ENCODE results near the gene TMEM125.

Gene TMEM125

GRCh38 chr1:43313771-43314170, 44.0 kb downstream of the TMEM125 start:
- no peak for DNase-seq

DNA sequence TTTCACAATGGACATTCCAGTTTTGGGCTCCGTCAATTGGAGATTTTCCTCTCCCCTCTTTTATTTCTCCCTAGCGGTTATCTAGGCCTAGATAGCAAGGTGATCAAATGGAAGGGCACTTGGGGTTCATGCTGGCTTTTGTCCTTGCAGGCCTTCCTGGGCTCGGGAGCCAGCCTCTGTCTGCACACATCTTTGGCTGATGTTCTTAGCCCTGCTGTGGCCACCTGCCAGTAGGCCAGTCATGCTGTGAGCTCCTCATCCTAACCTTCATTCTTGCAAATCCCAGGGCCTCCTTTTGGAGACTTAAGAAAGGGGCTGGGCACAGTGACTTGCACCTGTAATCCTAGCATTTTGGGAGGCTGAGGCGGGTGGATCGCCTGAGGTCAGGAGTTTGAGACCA, 44.5 kb downstream of the TMEM125 start:
- no peak for DNase-seq

DNA sequence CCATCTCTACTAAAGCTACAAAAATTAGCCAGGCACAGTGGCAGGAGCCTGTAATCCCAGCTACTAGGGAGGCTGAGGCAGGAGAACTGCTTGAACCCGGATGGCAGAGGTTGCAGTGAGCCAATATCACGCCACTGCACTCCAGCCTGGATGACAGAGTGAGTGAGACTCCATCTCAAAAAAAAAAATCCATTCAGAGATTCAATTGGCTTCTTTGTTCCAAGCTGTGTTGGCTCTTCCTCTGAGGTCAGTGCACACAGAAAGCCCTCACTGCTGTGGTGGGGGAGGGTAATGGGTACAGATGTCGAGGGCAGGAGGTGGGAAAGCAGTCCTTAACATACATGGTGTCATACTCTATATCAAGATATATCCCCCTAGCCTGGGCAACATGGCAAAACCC, 45.7 kb downstream of the TMEM125 start:
- DNase-seq: no peak

GRCh38 chr1:43315963-43316737, 46.4 kb downstream of the TMEM125 start:
- no peak for DNase-seq

DNA sequence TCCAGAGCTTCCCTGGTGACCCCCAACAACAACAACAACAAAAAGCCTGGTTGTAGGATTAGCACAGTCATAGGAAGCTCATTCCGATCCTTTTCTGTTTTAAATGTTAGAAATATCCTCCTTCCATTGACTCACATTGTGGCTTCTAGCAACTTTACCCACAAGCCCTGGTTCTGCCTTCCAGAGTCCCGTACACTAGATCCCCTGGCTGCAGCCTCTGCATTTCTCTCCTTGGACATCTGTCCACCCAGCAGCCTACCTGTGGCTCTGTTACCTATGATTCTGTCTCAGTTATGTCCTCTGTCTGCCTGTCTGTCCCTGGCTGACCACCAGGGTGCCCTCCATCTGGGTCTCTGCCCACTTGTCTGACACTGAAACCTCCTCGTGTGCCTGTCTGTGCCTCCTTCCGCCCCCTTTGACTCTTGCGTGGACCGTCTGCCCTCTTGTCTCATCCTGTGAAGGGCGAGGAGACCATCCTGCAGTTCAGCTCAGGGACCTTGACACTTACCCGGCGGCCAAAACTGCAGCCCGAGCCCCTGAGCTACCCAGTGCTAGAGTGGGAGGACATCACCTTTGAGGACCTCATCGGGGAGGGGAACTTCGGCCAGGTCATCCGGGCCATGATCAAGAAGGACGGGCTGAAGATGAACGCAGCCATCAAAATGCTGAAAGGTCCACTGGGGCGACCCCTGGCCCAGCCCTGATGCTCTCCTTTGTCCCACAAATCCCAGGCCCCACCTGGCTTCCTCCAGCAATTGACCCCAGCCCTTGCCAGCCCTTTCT, 47.1 kb downstream of the TMEM125 start:
- DNase-seq: no peak

DNA sequence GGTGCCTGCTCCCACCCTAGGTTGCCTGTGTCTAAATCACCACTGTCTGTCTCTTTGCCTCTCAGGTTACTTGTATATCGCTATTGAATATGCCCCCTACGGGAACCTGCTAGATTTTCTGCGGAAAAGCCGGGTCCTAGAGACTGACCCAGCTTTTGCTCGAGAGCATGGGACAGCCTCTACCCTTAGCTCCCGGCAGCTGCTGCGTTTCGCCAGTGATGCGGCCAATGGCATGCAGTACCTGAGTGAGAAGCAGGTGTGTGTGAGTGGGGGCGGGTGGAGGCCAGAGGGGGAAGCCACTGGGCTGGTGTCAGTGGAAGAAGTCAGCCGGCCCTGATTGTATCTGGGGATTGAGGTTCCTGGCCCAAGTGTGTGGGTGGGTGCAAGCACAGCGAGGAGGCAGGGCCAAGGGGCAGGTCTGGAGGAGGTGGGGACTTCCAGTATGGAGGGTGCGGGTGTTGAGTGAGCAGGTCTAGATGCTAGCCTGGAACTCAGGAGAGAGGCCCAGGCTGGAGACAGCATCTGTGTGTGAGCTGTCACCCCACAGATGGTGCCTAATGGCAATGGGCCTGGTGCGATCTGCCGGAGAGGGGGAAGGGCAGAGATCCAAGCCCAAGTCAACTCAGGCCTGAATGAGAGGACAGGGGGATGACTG, 48.2 kb downstream of the TMEM125 start:
- no peak for DNase-seq

DNA sequence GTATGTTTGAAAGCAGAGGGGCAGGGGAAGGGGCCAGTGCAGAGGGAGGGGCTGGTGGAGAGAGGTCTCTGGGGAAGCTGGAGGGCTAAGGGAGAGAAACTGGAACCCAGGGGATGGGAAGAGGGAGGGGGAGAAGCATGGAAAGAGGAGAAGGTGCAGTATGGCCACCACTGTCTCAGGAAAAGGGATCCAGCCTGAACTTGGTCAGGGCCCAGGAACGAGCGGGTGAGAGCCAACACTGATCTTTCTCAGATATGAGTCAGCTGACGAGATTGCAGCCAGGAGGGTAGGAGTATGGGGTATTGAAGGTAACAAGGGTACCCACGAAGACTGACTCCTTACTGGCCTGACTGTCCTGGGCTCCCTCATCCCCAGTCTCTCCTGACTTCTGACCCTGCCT, 49.0 kb downstream of the TMEM125 start:
- DNase-seq: no peak

DNA sequence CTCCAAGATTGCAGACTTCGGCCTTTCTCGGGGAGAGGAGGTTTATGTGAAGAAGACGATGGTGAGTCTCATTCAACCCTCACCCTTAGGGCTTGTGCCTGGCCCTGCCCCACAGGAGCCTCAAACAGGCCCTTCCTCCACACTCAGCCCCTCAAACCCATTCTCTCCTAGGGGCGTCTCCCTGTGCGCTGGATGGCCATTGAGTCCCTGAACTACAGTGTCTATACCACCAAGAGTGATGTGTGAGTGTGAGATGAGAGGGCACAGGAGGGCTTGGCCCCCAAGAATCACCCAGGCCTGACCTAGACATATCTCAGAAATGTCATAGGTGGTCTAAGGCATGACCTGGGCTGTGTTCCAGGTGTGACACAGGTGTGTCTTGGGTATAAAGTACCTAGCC, 49.5 kb downstream of the TMEM125 start:
- DNase-seq: no peak

- DNase-seq: no peak
Measured at GRCh38 chr1:43319766-43320165, 50.0 kb downstream of the TMEM125 start.

- no peak for DNase-seq
Measured at GRCh38 chr1:43321331-43321891, 51.6 kb downstream of the TMEM125 start.

DNA sequence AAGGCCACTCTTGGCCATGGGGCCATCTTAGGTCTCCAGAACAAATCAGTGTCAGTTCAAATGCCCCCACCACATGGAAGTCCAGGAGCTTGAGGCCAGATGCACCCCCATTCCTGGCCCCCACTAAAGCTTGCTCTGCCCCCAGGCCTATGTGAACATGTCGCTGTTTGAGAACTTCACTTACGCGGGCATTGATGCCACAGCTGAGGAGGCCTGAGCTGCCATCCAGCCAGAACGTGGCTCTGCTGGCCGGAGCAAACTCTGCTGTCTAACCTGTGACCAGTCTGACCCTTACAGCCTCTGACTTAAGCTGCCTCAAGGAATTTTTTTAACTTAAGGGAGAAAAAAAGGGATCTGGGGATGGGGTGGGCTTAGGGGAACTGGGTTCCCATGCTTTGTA, 52.7 kb downstream of the TMEM125 start:
- DNase-seq: no peak
